Mucosa of rectum (tissue), 2 donors: ENCODE data around the gene ADRA2C.

Experiments
- H3K27ac ChIP-seq, 2 donors: one replicate each; pipeline ENCODE4 v1.7.0; 2013; ENCODE audit warnings: inconsistent platforms in 2 of 2, low read depth in 2 of 2, low read length in 2 of 2
- H3K27me3 ChIP-seq, 2 donors: one replicate each; pipeline ENCODE4 v1.7.0; 2013; ENCODE audit warnings: low read length in 2 of 2; ENCODE audit not compliant: control insufficient read depth in 2 of 2, insufficient read depth in 2 of 2
- H3K36me3 ChIP-seq, 2 donors: one replicate each; pipeline ENCODE4 v1.7.0; 2013; ENCODE audit warnings: low read length in 2 of 2; ENCODE audit not compliant: control insufficient read depth in 2 of 2, insufficient read depth in 2 of 2
- H3K4me1 ChIP-seq, 2 donors: one replicate each; pipeline ENCODE4 v1.7.0; 2013; ENCODE audit warnings: low read length in 2 of 2, mild to moderate bottlenecking in 1 of 2; ENCODE audit not compliant: control insufficient read depth in 2 of 2, insufficient read depth in 2 of 2
- H3K4me3 ChIP-seq, 2 donors: one replicate each; pipeline ENCODE4 v1.7.0; 2013; ENCODE audit warnings: low read length in 2 of 2
- H3K9ac ChIP-seq, 2 donors: one replicate each; pipeline ENCODE4 v1.7.0; 2013; ENCODE audit warnings: low read length in 2 of 2, low read depth in 1 of 2, mild to moderate bottlenecking in 1 of 2
- H3K9me3 ChIP-seq, 2 donors: one replicate each; pipeline ENCODE4 v1.7.0; 2013; ENCODE audit warnings: low read length in 2 of 2; ENCODE audit not compliant: control insufficient read depth in 2 of 2
- donor health status: healthy.
- donor health status: Normal muscosa, but diverticular disease.

Gene ADRA2C

GRCh38 chr4:3733195-3733594 lies 33.0 kb upstream of the ADRA2C start:
- Histone ChIP-seq H3K4me1 (no peaks in the 10 kb centered on the region), H3K9ac (no peak overlapping the region), H3K9me3 (no peaks in the 10 kb centered on the region), H3K4me3 (no peak overlapping the region), H3K27ac (no peak overlapping the region), H3K36me3 (no peaks in the 10 kb centered on the region), H3K27me3 (peaks cover 0 to 3% of the 10 kb centered on the region in 2 donors)

- Histone ChIP-seq H3K4me3 (no peak overlapping the region), H3K4me1 (no peaks in the 10 kb centered on the region), H3K36me3 (no peaks in the 10 kb centered on the region), H3K9me3 (no peaks in the 10 kb centered on the region), H3K9ac (no peak overlapping the region), H3K27me3 (no peaks in the 10 kb centered on the region), H3K27ac (no peak overlapping the region)
Observed at GRCh38 chr4:3735196-3735595, 31.0 kb upstream of the ADRA2C start.

GRCh38 chr4:3736290-3736689 lies 29.9 kb upstream of the ADRA2C start:
- Histone ChIP-seq H3K36me3 (no peaks in the 10 kb centered on the region), H3K4me1 (no peaks in the 10 kb centered on the region), H3K4me3 (no peak overlapping the region), H3K27ac (no peak overlapping the region), H3K9me3 (no peaks in the 10 kb centered on the region), H3K27me3 (no peaks in the 10 kb centered on the region), H3K9ac (no peak overlapping the region)

- no peaks in the 10 kb centered on the region for H3K27me3 ChIP-seq
- no peak overlapping the region for H3K9ac ChIP-seq
- no peak overlapping the region for H3K27ac ChIP-seq
- H3K4me1 ChIP-seq, result no peaks in the 10 kb centered on the region
- no peak overlapping the region for H3K4me3 ChIP-seq
- H3K36me3 ChIP-seq, result no peaks in the 10 kb centered on the region
- no peaks in the 10 kb centered on the region for H3K9me3 ChIP-seq
Observed at GRCh38 chr4:3736806-3737205, 29.4 kb upstream of the ADRA2C start.

GRCh38 chr4:3739577-3739976 lies 26.6 kb upstream of the ADRA2C start:
- H3K36me3 ChIP-seq, result no peaks in the 10 kb centered on the region

GRCh38 chr4:3740256-3740655 lies 25.9 kb upstream of the ADRA2C start:
- Histone ChIP-seq H3K27me3 (peaks cover 0 to 16% of the 10 kb centered on the region in 2 donors), H3K36me3 (no peaks in the 10 kb centered on the region)

More at GRCh38 chr4:3739577-3739976, 26.6 kb upstream of the ADRA2C start:
- H3K27me3 ChIP-seq, result peaks cover 0 to 16% of the 10 kb centered on the region in 2 donors
- peaks cover 0 to 2% of the 10 kb centered on the region in 2 donors for H3K9me3 ChIP-seq
- no peak overlapping the region for H3K4me3 ChIP-seq
- no peak overlapping the region for H3K9ac ChIP-seq
- H3K4me1 ChIP-seq, result no peaks in the 10 kb centered on the region
- no peak overlapping the region for H3K27ac ChIP-seq

GRCh38 chr4:3741217-3742011 lies 24.8 kb upstream of the ADRA2C start:
- Histone ChIP-seq H3K9me3 (peaks cover 0 to 2% of the 10 kb centered on the region in 2 donors), H3K4me1 (no peaks in the 10 kb centered on the region), H3K4me3 (no peak overlapping the region), H3K27me3 (peaks cover 3 to 16% of the 10 kb centered on the region in 2 donors), H3K27ac (no peak overlapping the region), H3K9ac (no peak overlapping the region), H3K36me3 (no peaks in the 10 kb centered on the region)

More at GRCh38 chr4:3740256-3740655, 25.9 kb upstream of the ADRA2C start:
- Histone ChIP-seq H3K4me3 (no peak overlapping the region), H3K9me3 (peaks cover 0 to 2% of the 10 kb centered on the region in 2 donors), H3K27ac (no peak overlapping the region), H3K9ac (no peak overlapping the region), H3K4me1 (no peaks in the 10 kb centered on the region)

GRCh38 chr4:3742610-3743009 lies 23.6 kb upstream of the ADRA2C start:
- Histone ChIP-seq H3K27ac (no peak overlapping the region), H3K27me3 (peaks cover 3 to 20% of the 10 kb centered on the region in 2 donors)

GRCh38 chr4:3744232-3744631 lies 22.0 kb upstream of the ADRA2C start:
- Histone ChIP-seq H3K27ac (no peak overlapping the region), H3K36me3 (no peaks in the 10 kb centered on the region), H3K9ac (no peak overlapping the region), H3K4me1 (no peaks in the 10 kb centered on the region), H3K4me3 (no peak overlapping the region), H3K9me3 (peaks cover 0 to 2% of the 10 kb centered on the region in 2 donors), H3K27me3 (peaks cover 7 to 20% of the 10 kb centered on the region in 2 donors)

More at GRCh38 chr4:3742610-3743009, 23.6 kb upstream of the ADRA2C start:
- Histone ChIP-seq H3K4me3 (no peak overlapping the region), H3K4me1 (no peaks in the 10 kb centered on the region), H3K36me3 (no peaks in the 10 kb centered on the region), H3K9ac (no peak overlapping the region), H3K9me3 (peaks cover 0 to 2% of the 10 kb centered on the region in 2 donors)

GRCh38 chr4:3744901-3745300 lies 21.3 kb upstream of the ADRA2C start:
- peaks cover 7 to 20% of the 10 kb centered on the region in 2 donors for H3K27me3 ChIP-seq
- H3K36me3 ChIP-seq, result no peaks in the 10 kb centered on the region
- no peaks in the 10 kb centered on the region for H3K4me1 ChIP-seq
- no peak overlapping the region for H3K9ac ChIP-seq
- no peak overlapping the region for H3K4me3 ChIP-seq
- peaks cover 0 to 2% of the 10 kb centered on the region in 2 donors for H3K9me3 ChIP-seq
- H3K27ac ChIP-seq, result no peak overlapping the region
